Lower leg skin (tissue), 4 donors: ENCODE measurements around the gene ATIC. TPM values are rescaled to one million over a fixed set of nuclear protein-coding genes. Genes with fewer than 3 reads are reported as not detected.

Experiments used
- DNase-seq, 2 donors: peaks; one replicate each; pipeline ENCODE4 v3.0.0-alpha.2; 2019; ENCODE audit warnings: low spot score in 2 of 2
- H3K4me3 ChIP-seq: fragments of 200-600 bp; sonication (generic); 2 replicates; pipeline ENCODE4 v1.5.1; 2017; ENCODE audit warnings: mild to moderate bottlenecking, low read depth; ENCODE audit not compliant: poor library complexity, severe bottlenecking
- POLR2A ChIP-seq, 2 donors: fragments of 450-650 bp; IDR thresholded peaks; one replicate each; pipeline ENCODE4 v1.6.1; 2016 to 2017; ENCODE audit warnings: antibody characterized with exemption in 2 of 2, mild to moderate bottlenecking in 1 of 2, moderate library complexity in 1 of 2
- WGBS, 2 donors: methylation state at CpG; one replicate each; pipeline ENCODE4 v1.1.5; 2018; 5-methylcytosine and 5-hydroxymethylcytosine counted together
- intact Hi-C: fragments of 100-400 bp; cut with DNase I; formaldehyde crosslinking; loops from one replicate; pipeline ENCODE4 v1.15.0; 2023; ENCODE audit warnings: low total_unique reads
- total RNA-seq, 4 donors: library from RNA; depleted of rRNA; stranded (reverse); fragments of >200 nt; gene quantifications; one replicate each; pipeline ENCODE4 v1.1.0, GENCODE V29; 2016
- TF ChIP-seq, protein P1 (sequence below), 3 donors: fragments of 450-650 bp; IDR thresholded peaks; one replicate each; pipeline ENCODE4 v1.5.1; 2016; ENCODE audit warnings: antibody characterized with exemption in 3 of 3, mild to moderate bottlenecking in 3 of 3, moderate library complexity in 2 of 3

Gene ATIC
- total RNA-seq, 4 donors from 2014 or later: 29.7 to 48.6 (median 34.6) TPM

DNA sequence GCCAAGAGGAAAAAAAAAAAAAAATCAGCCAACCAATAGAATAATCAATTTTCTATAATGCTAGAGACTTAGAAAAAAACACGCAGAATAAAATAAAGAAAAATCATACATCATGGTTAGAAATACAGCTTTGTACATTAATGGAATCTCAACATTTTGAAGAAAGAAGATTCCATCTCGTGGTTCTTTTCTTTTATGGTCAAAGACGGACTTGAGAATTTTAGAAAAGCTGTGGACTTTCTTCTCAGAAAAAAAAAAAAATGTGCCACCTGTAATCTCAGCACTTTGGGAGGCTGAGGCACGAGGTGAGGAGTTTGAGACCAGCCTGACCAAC, 41.8 kb upstream of the ATIC start:
- DNase-seq: no peak
- no peak overlapping the region for H3K4me3 ChIP-seq
- no peak for TF ChIP-seq POLR2A (IDR thresholded peaks at IDR 0.05)
- TF ChIP-seq, protein P1, sequence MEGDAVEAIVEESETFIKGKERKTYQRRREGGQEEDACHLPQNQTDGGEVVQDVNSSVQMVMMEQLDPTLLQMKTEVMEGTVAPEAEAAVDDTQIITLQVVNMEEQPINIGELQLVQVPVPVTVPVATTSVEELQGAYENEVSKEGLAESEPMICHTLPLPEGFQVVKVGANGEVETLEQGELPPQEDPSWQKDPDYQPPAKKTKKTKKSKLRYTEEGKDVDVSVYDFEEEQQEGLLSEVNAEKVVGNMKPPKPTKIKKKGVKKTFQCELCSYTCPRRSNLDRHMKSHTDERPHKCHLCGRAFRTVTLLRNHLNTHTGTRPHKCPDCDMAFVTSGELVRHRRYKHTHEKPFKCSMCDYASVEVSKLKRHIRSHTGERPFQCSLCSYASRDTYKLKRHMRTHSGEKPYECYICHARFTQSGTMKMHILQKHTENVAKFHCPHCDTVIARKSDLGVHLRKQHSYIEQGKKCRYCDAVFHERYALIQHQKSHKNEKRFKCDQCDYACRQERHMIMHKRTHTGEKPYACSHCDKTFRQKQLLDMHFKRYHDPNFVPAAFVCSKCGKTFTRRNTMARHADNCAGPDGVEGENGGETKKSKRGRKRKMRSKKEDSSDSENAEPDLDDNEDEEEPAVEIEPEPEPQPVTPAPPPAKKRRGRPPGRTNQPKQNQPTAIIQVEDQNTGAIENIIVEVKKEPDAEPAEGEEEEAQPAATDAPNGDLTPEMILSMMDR (IDR thresholded peaks at IDR 0.05): no peak
- 59 to 62% methylated on average over 4 of the region's 4 CpGs for WGBS, 2 donors
- intact Hi-C loops: no loop called here

- TF ChIP-seq, protein P1 (IDR thresholded peaks at IDR 0.05): no peak
- TF ChIP-seq POLR2A (IDR thresholded peaks at IDR 0.05): no peak
- 94 to 98% methylated on average over 2 of the region's 2 CpGs for WGBS, 2 donors
- H3K4me3 ChIP-seq: no peak overlapping the region
- no peak for DNase-seq
- intact Hi-C loops: no loop called here
Measured at GRCh38 chr2:215271446-215271845, 40.4 kb upstream of the ATIC start.

GRCh38 chr2:215272918-215273317, 38.9 kb upstream of the ATIC start:
- intact Hi-C loops: no loop called here
- WGBS, 2 donors: 88 to 90% methylated on average over 3 of the region's 3 CpGs
- DNase-seq: no peak
- no peak overlapping the region for H3K4me3 ChIP-seq
- no peak for TF ChIP-seq POLR2A (IDR thresholded peaks at IDR 0.05)

DNA sequence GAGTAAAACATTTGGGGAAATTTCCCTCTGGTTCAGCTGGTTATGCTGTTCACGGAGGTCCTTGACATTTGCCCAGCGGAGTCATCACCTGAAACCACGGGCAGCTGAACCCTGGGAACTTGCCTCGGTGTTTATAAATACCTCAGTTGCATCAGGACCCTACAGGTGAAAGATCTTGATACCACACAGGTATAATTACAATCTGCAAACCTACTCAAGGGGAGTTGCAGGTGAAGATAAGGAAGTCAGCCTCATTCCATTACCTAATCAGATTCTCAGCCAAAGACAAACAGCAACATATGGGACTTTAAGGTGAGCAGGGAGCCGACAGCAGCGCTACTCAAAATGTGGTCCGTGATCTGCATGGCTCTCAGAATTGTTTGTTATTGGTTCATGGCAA, 37.0 kb upstream of the ATIC start:
- intact Hi-C loops: no loop called here
- WGBS, 2 donors: 87 to 90% methylated on average over 7 of the region's 7 CpGs
- DNase-seq: no peak
- no peak for TF ChIP-seq POLR2A (IDR thresholded peaks at IDR 0.05)
- TF ChIP-seq, protein P1 (IDR thresholded peaks at IDR 0.05): no peak
- no peak overlapping the region for H3K4me3 ChIP-seq

- TF ChIP-seq, protein P1 (IDR thresholded peaks at IDR 0.05): no peak
- no peak for TF ChIP-seq POLR2A (IDR thresholded peaks at IDR 0.05)
- H3K4me3 ChIP-seq: no peak overlapping the region
- DNase-seq: no peak
- intact Hi-C loops: no loop called here
- 79 to 87% methylated on average over 4 of the region's 4 CpGs for WGBS, 2 donors
Measured at GRCh38 chr2:215275824-215276223, 36.0 kb upstream of the ATIC start.

- TF ChIP-seq, protein P1 (IDR thresholded peaks at IDR 0.05): no peak
- no peak for TF ChIP-seq POLR2A (IDR thresholded peaks at IDR 0.05)
- DNase-seq: no peak
- intact Hi-C loops: no loop called here
- H3K4me3 ChIP-seq: no peak overlapping the region
- 77 to 79% methylated on average over 3 of the region's 3 CpGs for WGBS, 2 donors
Measured at GRCh38 chr2:215277944-215278343, 33.9 kb upstream of the ATIC start.
